Measurements from ENCODE around the gene NPPC. TPM values are rescaled to one million over a fixed set of nuclear protein-coding genes. Genes with fewer than 3 reads are reported as not detected.

NPPC gene
- total and polyA plus RNA-seq, 2 of the 8 experiments (the other 6 are each of a cell fraction or from before 2014, with no cell fraction given), result 1.3 to 4.7 TPM

DNA sequence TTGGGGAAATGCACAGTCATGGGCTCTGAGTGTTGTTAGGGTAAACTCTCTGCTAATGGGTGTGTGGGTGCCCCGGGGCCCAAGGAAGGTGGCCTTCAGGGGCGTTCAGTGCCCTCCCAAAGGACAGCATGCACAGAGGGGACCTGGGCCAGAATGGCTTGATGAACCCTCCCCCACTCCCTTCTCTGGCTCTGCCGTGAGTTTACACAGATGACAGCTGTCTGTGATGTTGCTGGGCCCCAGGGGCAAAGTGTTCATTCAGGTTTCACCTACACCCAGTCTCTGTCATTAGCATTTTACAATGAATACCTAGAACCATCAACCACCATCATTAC is 3.2 kb downstream of the NPPC start (continued):
- TF ChIP-seq RAD21 (IDR thresholded peaks at IDR 0.05 in 1 of 2, conservative IDR thresholded peaks at IDR 0.05 in 1 of 2; ENCODE audit: low read depth in 2 of 2, low read length in 2 of 2), result no peak
- TF ChIP-seq, protein P1, sequence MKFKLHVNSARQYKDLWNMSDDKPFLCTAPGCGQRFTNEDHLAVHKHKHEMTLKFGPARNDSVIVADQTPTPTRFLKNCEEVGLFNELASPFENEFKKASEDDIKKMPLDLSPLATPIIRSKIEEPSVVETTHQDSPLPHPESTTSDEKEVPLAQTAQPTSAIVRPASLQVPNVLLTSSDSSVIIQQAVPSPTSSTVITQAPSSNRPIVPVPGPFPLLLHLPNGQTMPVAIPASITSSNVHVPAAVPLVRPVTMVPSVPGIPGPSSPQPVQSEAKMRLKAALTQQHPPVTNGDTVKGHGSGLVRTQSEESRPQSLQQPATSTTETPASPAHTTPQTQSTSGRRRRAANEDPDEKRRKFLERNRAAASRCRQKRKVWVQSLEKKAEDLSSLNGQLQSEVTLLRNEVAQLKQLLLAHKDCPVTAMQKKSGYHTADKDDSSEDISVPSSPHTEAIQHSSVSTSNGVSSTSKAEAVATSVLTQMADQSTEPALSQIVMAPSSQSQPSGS (IDR thresholded peaks at IDR 0.05; ENCODE audit: low read length), result no peak
- no peak for TF ChIP-seq SAP30 (IDR thresholded peaks at IDR 0.05; ENCODE audit: insufficient read depth, insufficient replicate concordance, low read length)
- no peak for TF ChIP-seq GABPA (IDR thresholded peaks at IDR 0.05; ENCODE audit: borderline replicate concordance, insufficient read depth, low read length)

Measured in H1 (cell line).